GM12878 (cell line): ENCODE measurements around the gene KDF1.

Experiments used
- CEBPB ChIP-seq, 2 experiments: fragments of 150-350 bp in 1 of 2; IDR thresholded peaks; 2 replicates each; pipeline ENCODE4 v1.6.1; 2012 to 2014; ENCODE audit warnings: low read depth in 2 of 2, low read length in 2 of 2, borderline replicate concordance in 1 of 2, inconsistent platforms in 1 of 2
- CTCF ChIP-seq, 3 experiments: IDR thresholded peaks in 2 of 3; conservative IDR thresholded peaks in 1 of 3; 2 replicates each; pipeline ENCODE4 v1.5.1; 2011; ENCODE audit warnings: low read depth in 3 of 3, low read length in 3 of 3, mild to moderate bottlenecking in 3 of 3, control low read depth in 2 of 3, moderate library complexity in 2 of 3, inconsistent platforms in 1 of 3, mixed read lengths in 1 of 3; ENCODE audit not compliant: control insufficient read depth in 2 of 3, insufficient read depth in 1 of 3; ENCODE audit errors: extremely low read depth in 1 of 3
- GABPA ChIP-seq: IDR thresholded peaks from 2 replicates; pipeline ENCODE4 v1.6.1; 2014; ENCODE audit warnings: antibody characterized with exemption, low read depth, mild to moderate bottlenecking, inconsistent platforms
- MEF2A ChIP-seq: IDR thresholded peaks from 2 replicates; pipeline ENCODE4 v1.6.1; 2011; ENCODE audit warnings: low read depth, mild to moderate bottlenecking, low read length, moderate library complexity; ENCODE audit not compliant: insufficient read depth
- PML ChIP-seq: IDR thresholded peaks from 2 replicates; pipeline ENCODE4 v1.6.1; 2012; ENCODE audit warnings: low read length, inconsistent platforms
- POLR2A ChIP-seq: IDR thresholded peaks from 2 replicates; pipeline ENCODE4 v1.6.1; 2011; ENCODE audit warnings: low read depth, mild to moderate bottlenecking, low read length
- POLR2AphosphoS5 ChIP-seq: IDR thresholded peaks from 2 replicates; pipeline ENCODE4 v1.6.1; 2011; ENCODE audit warnings: mild to moderate bottlenecking, low read length, inconsistent platforms
- SIX5 ChIP-seq: IDR thresholded peaks from 2 replicates; pipeline ENCODE4 v1.6.1; 2011; ENCODE audit warnings: mild to moderate bottlenecking, low read depth, low read length, moderate library complexity; ENCODE audit not compliant: severe bottlenecking
- SRF ChIP-seq, 2 experiments: IDR thresholded peaks; 2 replicates each; pipeline ENCODE4 v1.6.1; 2011; ENCODE audit warnings: low read depth in 2 of 2, low read length in 2 of 2, mild to moderate bottlenecking in 1 of 2, moderate library complexity in 1 of 2
- TARDBP ChIP-seq: IDR thresholded peaks from 2 replicates; pipeline ENCODE4 v1.6.1; 2016; ENCODE audit warnings: borderline replicate concordance

- TF ChIP-seq CTCF (IDR thresholded peaks at IDR 0.05 in 2 of 3, conservative IDR thresholded peaks at IDR 0.05 in 1 of 3; ENCODE audit: control insufficient read depth in 2 of 3, extremely low read depth in 1 of 3, insufficient read depth in 1 of 3, low read depth in 3 of 3, low read length in 3 of 3) (no peak), SIX5 (no peak), SRF (IDR thresholded peaks at IDR 0.05; ENCODE audit: low read depth in 2 of 2, low read length in 2 of 2) (no peak), CEBPB (IDR thresholded peaks at IDR 0.05; ENCODE audit: borderline replicate concordance in 1 of 2, low read depth in 2 of 2, low read length in 2 of 2) (no peak), TARDBP (no peak), PML (0 out of 2 replicates have a peak, but pooled peaks have one; percentile 48), POLR2AphosphoS5 (peak; percentile 92), POLR2A (peak; percentile 98), GABPA (peak; percentile 91), MEF2A (no peak)
These were observed 38.5 kb downstream of the KDF1 start, which contains the start of gene NUDC for GRCh38 chr1:26921540-26922430.
